Tibial artery (tissue), 4 donors: ENCODE measurements around the gene SLC41A3.

Experiments used
- DNase-seq, 2 donors: peaks; one replicate each; pipeline ENCODE4 v3.0.0-alpha.2; 2019
- H3K27ac ChIP-seq, 2 donors: fragments of 200-600 bp; sonication (generic) in 1 of 2; 1 replicate in 1 of 2; 2 replicates in 1 of 2; pipeline ENCODE4 v1.5.1; 2018 to 2019; ENCODE audit warnings: mild to moderate bottlenecking in 1 of 2
- H3K27me3 ChIP-seq, 2 donors: fragments of 200-600 bp; sonication (generic) in 1 of 2; one replicate each; pipeline versions ENCODE4 v1.5.1 to v1.6.0; 2016 to 2019
- H3K36me3 ChIP-seq, 3 donors: fragments of 200-600 bp; sonication (generic) in 2 of 3; one replicate each; pipeline ENCODE4 v1.5.1; 2016 to 2019; ENCODE audit warnings: mild to moderate bottlenecking in 2 of 3
- H3K4me1 ChIP-seq, 4 donors: fragments of 200-600 bp; sonication (generic) in 2 of 4; 1 replicate in 3 of 4; 2 replicates in 1 of 4; pipeline ENCODE4 v1.5.1; 2016 to 2019
- H3K4me3 ChIP-seq, 2 donors: fragments of 200-600 bp; sonication (generic) in 1 of 2; 1 replicate in 1 of 2; 2 replicates in 1 of 2; pipeline ENCODE4 v1.5.1; 2018 to 2019; ENCODE audit warnings: mild to moderate bottlenecking in 2 of 2
- H3K9me3 ChIP-seq, 3 donors: fragments of 200-600 bp; sonication (generic) in 1 of 3; one replicate each; pipeline ENCODE4 v1.5.1; 2016 to 2019
- CTCF ChIP-seq, 2 experiments: fragments of 200-600 bp in 1 of 2; fragments of 450-650 bp in 1 of 2; IDR thresholded peaks; one replicate each; pipeline ENCODE4 v1.5.1; 2017 to 2019; ENCODE audit warnings: antibody characterized with exemption in 2 of 2, mild to moderate bottlenecking in 1 of 2, moderate library complexity in 1 of 2
- intact Hi-C: fragments of 100-400 bp; cut with DNase I; formaldehyde crosslinking; loops from one replicate; pipeline ENCODE4 v1.15.0; 2023; ENCODE audit warnings: low total_unique reads

The SLC41A3 gene

GRCh38 chr3:126064627-126065258 lies 19.2 kb downstream of the SLC41A3 start:
- DNase-seq: no peak
- H3K9me3 ChIP-seq: no peaks in the 10 kb centered on the region
- H3K4me1 ChIP-seq: no peaks in the 10 kb centered on the region
- no peaks in the 10 kb centered on the region for H3K27me3 ChIP-seq
- H3K27ac ChIP-seq: no peak overlapping the region
- no peak for TF ChIP-seq CTCF (IDR thresholded peaks at IDR 0.05)
- peaks cover 0 to 36% (median 16%) of the 10 kb centered on the region in 3 donors for H3K36me3 ChIP-seq
- intact Hi-C loops: no loop called here
- no peak overlapping the region for H3K4me3 ChIP-seq

GRCh38 chr3:126063358-126063965 lies 20.5 kb downstream of the SLC41A3 start:
- intact Hi-C loops: no loop called here
- no peak overlapping the region for H3K4me3 ChIP-seq
- no peaks in the 10 kb centered on the region for H3K27me3 ChIP-seq
- H3K27ac ChIP-seq: no peak overlapping the region
- H3K4me1 ChIP-seq: no peaks in the 10 kb centered on the region
- TF ChIP-seq CTCF (IDR thresholded peaks at IDR 0.05): no peak
- no peak for DNase-seq
- no peaks in the 10 kb centered on the region for H3K9me3 ChIP-seq
- H3K36me3 ChIP-seq: peaks cover 0 to 39% (median 16%) of the 10 kb centered on the region in 3 donors

- no peak overlapping the region for H3K4me3 ChIP-seq
- no peak for TF ChIP-seq CTCF (IDR thresholded peaks at IDR 0.05)
- H3K27ac ChIP-seq: no peak overlapping the region
- DNase-seq: no peak
- peaks cover 0 to 9% (median 0%) of the 10 kb centered on the region in 4 donors for H3K4me1 ChIP-seq
- H3K9me3 ChIP-seq: no peaks in the 10 kb centered on the region
- no peaks in the 10 kb centered on the region for H3K27me3 ChIP-seq
- H3K36me3 ChIP-seq: peaks cover 0 to 32% (median 4%) of the 10 kb centered on the region in 3 donors
- intact Hi-C loops: no loop called here
Observed at GRCh38 chr3:126061301-126062032, 22.5 kb downstream of the SLC41A3 start.

- Histone ChIP-seq H3K27ac (no peak overlapping the region), H3K4me1 (peaks cover 0 to 10% (median 0%) of the 10 kb centered on the region in 4 donors), H3K4me3 (no peak overlapping the region), H3K9me3 (no peaks in the 10 kb centered on the region), H3K36me3 (peaks cover 0 to 33% (median 0%) of the 10 kb centered on the region in 3 donors), H3K27me3 (no peaks in the 10 kb centered on the region)
- DNase-seq: no peak
- TF ChIP-seq CTCF (IDR thresholded peaks at IDR 0.05): no peak
- intact Hi-C loops: no loop called here
Observed at GRCh38 chr3:126060613-126061145, 23.2 kb downstream of the SLC41A3 start.

GRCh38 chr3:126058666-126059065 lies 25.3 kb downstream of the SLC41A3 start:
- intact Hi-C loops: no loop called here
- Histone ChIP-seq H3K9me3 (no peaks in the 10 kb centered on the region), H3K36me3 (peaks cover 0 to 27% (median 0%) of the 10 kb centered on the region in 3 donors), H3K4me3 (no peak overlapping the region), H3K27me3 (no peaks in the 10 kb centered on the region), H3K27ac (no peak overlapping the region), H3K4me1 (peaks cover 0 to 10% (median 0%) of the 10 kb centered on the region in 4 donors)
- no peak for TF ChIP-seq CTCF (IDR thresholded peaks at IDR 0.05)
- no peak for DNase-seq
